Muscle layer of colon (tissue), 2 donors: Measurements from ENCODE around the gene MINK1.

Experiments used
- H3K27ac ChIP-seq: one replicate; pipeline ENCODE4 v1.7.0; 2013; ENCODE audit warnings: low read depth, mild to moderate bottlenecking, low read length, moderate library complexity
- H3K27me3 ChIP-seq, 2 donors: one replicate each; pipeline ENCODE4 v1.7.0; 2013; ENCODE audit warnings: low read length in 2 of 2, mild to moderate bottlenecking in 2 of 2; ENCODE audit not compliant: insufficient read depth in 2 of 2, control insufficient read depth in 1 of 2
- H3K36me3 ChIP-seq: one replicate; pipeline ENCODE4 v1.7.0; 2013; ENCODE audit warnings: mild to moderate bottlenecking, low read length; ENCODE audit not compliant: insufficient read depth
- H3K4me1 ChIP-seq: one replicate; pipeline ENCODE4 v1.7.0; 2013; ENCODE audit warnings: mild to moderate bottlenecking, low read length; ENCODE audit not compliant: insufficient read depth
- H3K4me3 ChIP-seq, 2 donors: one replicate each; pipeline ENCODE4 v1.7.0; 2013; ENCODE audit warnings: low read length in 2 of 2, low read depth in 1 of 2, mild to moderate bottlenecking in 1 of 2, moderate library complexity in 1 of 2
- H3K9ac ChIP-seq: one replicate; pipeline ENCODE4 v1.7.0; 2013; ENCODE audit warnings: low read length
- H3K9me3 ChIP-seq: one replicate; pipeline ENCODE4 v1.7.0; 2013; ENCODE audit warnings: mild to moderate bottlenecking, low read length
- donor health status: abdominal sarcoma.
- donor health status: Adenocarcinoma of cecum.

Gene MINK1

DNA sequence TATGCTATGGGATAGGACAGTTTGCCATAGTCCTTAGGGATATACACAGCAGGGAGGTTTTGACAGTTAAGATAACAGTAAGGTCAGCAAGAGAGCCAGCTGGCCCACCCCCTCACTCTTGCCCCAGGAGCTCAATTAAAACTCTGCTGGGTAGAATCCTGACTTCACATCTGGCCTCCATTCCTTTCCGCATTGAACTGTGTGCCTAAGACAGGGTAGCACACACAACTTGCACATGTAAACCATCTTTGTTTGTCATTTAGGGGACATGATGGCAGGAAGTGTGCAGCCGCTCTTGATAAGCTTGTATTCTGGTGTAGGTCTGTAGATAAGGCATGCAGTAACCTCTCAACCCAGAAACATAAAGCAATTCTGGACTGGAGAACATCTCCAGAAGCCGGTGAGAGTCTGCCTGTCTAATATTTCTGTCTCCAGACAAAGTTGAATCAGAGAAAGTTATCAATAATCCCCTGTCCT, 5.2 kb downstream of the MINK1 start:
- H3K9me3 ChIP-seq, result no peaks in the 10 kb centered on the region
- no peak overlapping the region for H3K27ac ChIP-seq
- no peak overlapping the region for H3K4me3 ChIP-seq
- H3K9ac ChIP-seq, result no peak overlapping the region
- H3K36me3 ChIP-seq, result no peaks in the 10 kb centered on the region
- no peaks in the 10 kb centered on the region for H3K27me3 ChIP-seq
- H3K4me1 ChIP-seq, result peaks cover 29% of the 10 kb centered on the region

DNA sequence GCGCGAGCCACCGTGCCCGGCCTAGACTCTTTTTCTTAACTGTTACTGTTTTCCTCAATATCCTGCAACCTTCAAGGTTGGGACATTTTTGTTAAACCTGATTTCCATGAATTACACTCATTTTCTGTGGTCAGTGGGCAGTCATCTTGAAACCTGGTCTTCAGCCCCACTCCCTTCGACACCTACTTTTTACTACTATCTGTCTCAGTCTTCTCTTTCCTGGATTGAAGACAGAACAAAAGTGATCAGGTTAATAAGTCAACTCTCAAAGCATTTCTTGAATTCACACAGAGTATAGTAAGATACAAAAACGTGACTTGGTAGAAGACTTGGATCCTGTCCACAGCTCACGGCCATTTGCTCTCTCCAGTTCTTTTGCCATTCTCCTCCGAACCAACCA, 6.1 kb downstream of the MINK1 start:
- Histone ChIP-seq H3K36me3 (no peaks in the 10 kb centered on the region), H3K9ac (no peak overlapping the region), H3K4me1 (peaks cover 24% of the 10 kb centered on the region), H3K27ac (no peak overlapping the region), H3K27me3 (no peaks in the 10 kb centered on the region), H3K4me3 (no peak overlapping the region), H3K9me3 (no peaks in the 10 kb centered on the region)

DNA sequence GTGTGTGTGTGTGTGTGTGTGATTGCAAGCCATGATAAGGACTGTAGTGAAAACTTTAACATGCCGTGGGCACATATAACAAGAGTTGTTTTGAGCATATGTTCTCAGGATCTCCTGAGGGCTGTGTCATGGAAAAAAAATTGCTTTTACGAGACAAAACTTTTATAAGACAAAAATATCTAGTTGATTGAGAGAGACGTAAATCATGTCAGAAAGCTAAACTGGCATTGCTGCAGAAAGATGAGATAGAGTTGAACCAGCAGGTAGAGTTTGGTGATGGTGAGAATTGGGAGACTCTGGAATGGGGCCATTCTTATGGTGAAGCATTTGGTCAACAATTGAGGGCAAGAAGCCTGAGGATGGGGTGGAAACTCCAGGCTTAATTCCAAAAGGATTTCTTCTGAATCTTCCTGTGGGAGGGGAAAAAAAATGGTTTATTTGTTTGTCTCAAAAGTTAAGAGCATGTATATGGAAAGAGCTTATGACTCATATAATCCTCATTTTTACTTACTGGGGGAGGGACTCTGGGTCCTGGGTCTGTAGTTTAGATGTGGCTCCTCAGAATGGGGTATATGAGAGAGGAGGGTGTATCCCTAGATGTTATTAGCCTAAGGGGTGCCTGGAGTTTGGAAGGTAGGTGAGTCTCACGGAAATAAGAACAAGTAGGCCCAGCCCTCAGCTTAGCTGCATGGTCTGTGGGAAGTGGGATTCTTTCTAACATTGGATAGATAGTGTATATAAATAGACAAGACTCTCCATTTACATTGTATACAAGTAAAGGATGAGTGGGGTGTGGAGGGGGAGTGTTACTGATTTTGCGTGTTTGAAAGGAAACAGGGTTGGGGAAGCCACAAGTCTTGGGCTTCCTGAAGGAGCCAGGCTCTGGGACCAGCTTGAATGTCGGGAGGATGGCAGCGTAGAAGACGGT, 7.1 kb downstream of the MINK1 start:
- Histone ChIP-seq H3K36me3 (no peaks in the 10 kb centered on the region), H3K9me3 (no peaks in the 10 kb centered on the region), H3K27ac (no peak overlapping the region), H3K27me3 (no peaks in the 10 kb centered on the region), H3K9ac (no peak overlapping the region), H3K4me3 (no peak overlapping the region), H3K4me1 (peaks cover 16% of the 10 kb centered on the region)

DNA sequence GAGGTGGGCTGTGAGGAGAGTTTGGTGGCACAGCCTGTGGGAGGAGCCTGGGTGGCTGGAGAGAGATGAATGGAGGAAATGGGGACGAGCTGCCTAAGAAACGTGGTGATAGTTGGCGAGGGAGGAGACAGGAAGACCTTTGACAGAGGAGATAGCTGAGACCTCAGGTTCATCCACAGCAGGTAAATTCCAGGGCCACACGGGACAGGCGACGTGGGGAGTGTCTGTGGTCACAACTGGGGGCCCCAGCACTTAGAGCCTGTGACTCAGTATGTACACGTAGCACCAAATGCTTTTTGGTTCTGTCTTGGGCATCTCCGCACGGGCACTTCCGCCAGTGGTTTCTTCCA, 7.7 kb downstream of the MINK1 start:
- no peak overlapping the region for H3K4me3 ChIP-seq
- no peak overlapping the region for H3K9ac ChIP-seq
- no peaks in the 10 kb centered on the region for H3K9me3 ChIP-seq
- H3K36me3 ChIP-seq, result no peaks in the 10 kb centered on the region
- peaks cover 16% of the 10 kb centered on the region for H3K4me1 ChIP-seq
- no peak overlapping the region for H3K27ac ChIP-seq
- no peaks in the 10 kb centered on the region for H3K27me3 ChIP-seq

- peaks cover 12% of the 10 kb centered on the region for H3K4me1 ChIP-seq
- peaks cover 8% of the 10 kb centered on the region for H3K36me3 ChIP-seq
- no peak overlapping the region for H3K27ac ChIP-seq
- no peaks in the 10 kb centered on the region for H3K27me3 ChIP-seq
- no peak overlapping the region for H3K4me3 ChIP-seq
- H3K9ac ChIP-seq, result no peak overlapping the region
- no peaks in the 10 kb centered on the region for H3K9me3 ChIP-seq
Measured at GRCh38 chr17:4842376-4842775, 9.2 kb downstream of the MINK1 start.

DNA sequence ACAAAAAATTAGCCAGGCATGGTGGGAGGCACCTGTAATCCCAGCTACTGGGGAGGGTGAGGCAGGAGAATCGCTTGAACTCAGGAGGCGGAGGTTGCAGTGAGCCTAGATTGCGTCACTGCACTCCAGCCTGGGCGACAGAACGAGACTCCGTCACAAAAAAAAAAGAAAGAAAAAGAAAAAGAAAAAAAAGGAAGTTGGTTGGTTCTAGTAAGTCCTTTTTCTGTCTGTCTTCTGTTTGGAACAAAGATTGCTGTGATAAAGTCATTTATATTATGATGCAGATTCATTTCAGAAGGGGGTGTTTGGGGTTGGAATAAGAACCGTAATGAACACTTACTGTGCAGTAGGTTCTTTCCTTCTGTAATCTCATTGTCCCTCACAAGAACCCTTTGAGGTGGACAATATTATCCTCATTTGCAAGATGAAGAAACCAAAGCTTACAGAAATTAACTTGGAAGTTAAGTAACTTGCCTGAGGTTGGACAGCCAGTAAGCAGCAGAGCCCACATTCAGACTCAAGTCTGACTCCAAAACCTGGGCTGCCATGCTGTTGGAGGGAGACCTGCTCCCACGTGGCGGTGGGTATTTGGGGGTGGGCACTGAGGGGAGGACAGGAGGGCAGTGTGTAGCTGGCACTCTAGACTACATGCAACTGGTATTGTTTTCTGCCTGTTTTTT, 10.3 kb downstream of the MINK1 start:
- no peaks in the 10 kb centered on the region for H3K27me3 ChIP-seq
- no peak overlapping the region for H3K4me3 ChIP-seq
- H3K27ac ChIP-seq, result no peak overlapping the region
- H3K4me1 ChIP-seq, result peaks cover 1% of the 10 kb centered on the region
- no peak overlapping the region for H3K9ac ChIP-seq
- H3K9me3 ChIP-seq, result no peaks in the 10 kb centered on the region
- H3K36me3 ChIP-seq, result peaks cover 8% of the 10 kb centered on the region

GRCh38 chr17:4845118-4845517, 12.0 kb downstream of the MINK1 start:
- no peaks in the 10 kb centered on the region for H3K4me1 ChIP-seq

GRCh38 chr17:4846635-4847390, 13.7 kb downstream of the MINK1 start:
- Histone ChIP-seq H3K4me1 (no peaks in the 10 kb centered on the region), H3K27ac (no peak overlapping the region), H3K27me3 (no peaks in the 10 kb centered on the region), H3K4me3 (no peak overlapping the region), H3K9me3 (no peaks in the 10 kb centered on the region), H3K36me3 (peaks cover 8% of the 10 kb centered on the region), H3K9ac (no peak overlapping the region)

More at GRCh38 chr17:4845118-4845517, 12.0 kb downstream of the MINK1 start:
- Histone ChIP-seq H3K27me3 (no peaks in the 10 kb centered on the region), H3K36me3 (peaks cover 8% of the 10 kb centered on the region), H3K4me3 (no peak overlapping the region), H3K9ac (no peak overlapping the region), H3K27ac (no peak overlapping the region), H3K9me3 (no peaks in the 10 kb centered on the region)

GRCh38 chr17:4849011-4849536, 15.9 kb downstream of the MINK1 start:
- Histone ChIP-seq H3K36me3 (peaks cover 8% of the 10 kb centered on the region), H3K27me3 (no peaks in the 10 kb centered on the region), H3K4me1 (peaks cover 3% of the 10 kb centered on the region), H3K4me3 (no peak overlapping the region), H3K9me3 (no peaks in the 10 kb centered on the region), H3K27ac (no peak overlapping the region), H3K9ac (no peak overlapping the region)

DNA sequence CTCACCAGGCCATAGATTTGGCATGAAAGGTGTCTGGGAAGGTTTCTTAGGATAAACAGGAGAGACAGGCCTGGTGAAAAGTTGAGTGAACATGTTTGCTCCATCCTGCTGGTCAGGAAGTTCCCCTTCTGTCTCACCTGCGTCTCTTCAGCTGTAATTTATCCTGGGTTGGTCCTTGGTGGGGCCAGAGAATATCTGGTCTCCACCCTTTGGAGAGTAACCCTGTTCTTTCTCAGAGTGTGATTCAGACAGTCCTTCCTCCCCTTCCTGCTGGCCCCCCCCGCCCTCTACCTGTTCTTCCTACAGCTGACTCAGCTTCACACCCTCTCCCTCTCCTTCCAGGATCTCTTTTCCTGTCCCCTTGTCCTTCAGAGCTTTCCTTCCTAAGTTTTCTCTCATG, 17.1 kb downstream of the MINK1 start:
- peaks cover 8% of the 10 kb centered on the region for H3K36me3 ChIP-seq
- H3K27ac ChIP-seq, result no peak overlapping the region
- no peak overlapping the region for H3K9ac ChIP-seq
- H3K4me3 ChIP-seq, result no peak overlapping the region
- H3K9me3 ChIP-seq, result no peaks in the 10 kb centered on the region
- no peaks in the 10 kb centered on the region for H3K27me3 ChIP-seq
- H3K4me1 ChIP-seq, result peaks cover 3% of the 10 kb centered on the region

DNA sequence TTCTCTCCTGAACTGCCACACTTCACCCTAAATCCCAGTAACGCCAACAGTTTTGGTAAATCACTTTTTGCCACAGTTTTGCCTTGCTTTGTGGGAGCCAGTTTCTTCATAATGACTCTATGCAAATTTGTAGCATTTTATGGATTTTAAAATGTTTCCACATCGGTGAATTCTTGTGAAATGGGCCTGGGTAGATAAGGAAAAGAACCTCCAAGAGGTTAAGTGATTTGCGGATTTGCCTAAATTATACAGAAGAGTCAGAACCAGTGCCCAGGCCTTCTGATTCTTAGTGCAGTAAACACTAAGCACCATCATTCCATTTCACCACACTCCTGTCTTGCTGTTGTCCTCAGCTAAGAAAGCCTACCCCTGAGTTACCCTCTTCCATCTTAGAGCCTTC, 17.9 kb downstream of the MINK1 start:
- H3K4me1 ChIP-seq, result peaks cover 3% of the 10 kb centered on the region
- H3K27ac ChIP-seq, result no peak overlapping the region
- H3K36me3 ChIP-seq, result peaks cover 8% of the 10 kb centered on the region
- no peak overlapping the region for H3K4me3 ChIP-seq
- no peak overlapping the region for H3K9ac ChIP-seq
- no peaks in the 10 kb centered on the region for H3K9me3 ChIP-seq
- H3K27me3 ChIP-seq, result no peaks in the 10 kb centered on the region
